AG04449 (cell line): ENCODE measurements around the gene AQP12A.
"Not testable (repeated sequence)": the region's sequence is repeated elsewhere in the genome, so short reads cannot be mapped to it uniquely, and the experiment has no call there.

Experiments used
- CTCF ChIA-PET: fragments of 350-600 bp; formaldehyde crosslinking; extraction: SDS; loops from one replicate; lab custom pipeline; 2021; ENCODE audit warnings: antibody characterized with exemption; lab: Yijun Ruan, JAX
- POLR2A ChIA-PET: fragments of 400-600, 350-600 bp; formaldehyde crosslinking; extraction: SDS; loops from one replicate; lab custom pipeline; 2020; ENCODE audit warnings: antibody characterized with exemption, inconsistent platforms; lab: Yijun Ruan, JAX
- DNase-seq: peaks from one replicate; pipeline ENCODE4 v3.0.0-alpha.2; 2010; ENCODE audit warnings: low read depth, low spot score
- H3K4me3 ChIP-seq: 2 replicates; pipeline ENCODE4 v1.5.1; 2011; ENCODE audit warnings: low read depth, mild to moderate bottlenecking, control low read depth, low read length
- CTCF ChIP-seq: IDR thresholded peaks from one replicate; pipeline ENCODE4 v1.5.1; 2011; ENCODE audit warnings: mild to moderate bottlenecking, moderate library complexity, low read length, control low read depth, inconsistent platforms; ENCODE audit not compliant: insufficient read depth; ENCODE audit errors: missing control alignments

AQP12A gene

DNA sequence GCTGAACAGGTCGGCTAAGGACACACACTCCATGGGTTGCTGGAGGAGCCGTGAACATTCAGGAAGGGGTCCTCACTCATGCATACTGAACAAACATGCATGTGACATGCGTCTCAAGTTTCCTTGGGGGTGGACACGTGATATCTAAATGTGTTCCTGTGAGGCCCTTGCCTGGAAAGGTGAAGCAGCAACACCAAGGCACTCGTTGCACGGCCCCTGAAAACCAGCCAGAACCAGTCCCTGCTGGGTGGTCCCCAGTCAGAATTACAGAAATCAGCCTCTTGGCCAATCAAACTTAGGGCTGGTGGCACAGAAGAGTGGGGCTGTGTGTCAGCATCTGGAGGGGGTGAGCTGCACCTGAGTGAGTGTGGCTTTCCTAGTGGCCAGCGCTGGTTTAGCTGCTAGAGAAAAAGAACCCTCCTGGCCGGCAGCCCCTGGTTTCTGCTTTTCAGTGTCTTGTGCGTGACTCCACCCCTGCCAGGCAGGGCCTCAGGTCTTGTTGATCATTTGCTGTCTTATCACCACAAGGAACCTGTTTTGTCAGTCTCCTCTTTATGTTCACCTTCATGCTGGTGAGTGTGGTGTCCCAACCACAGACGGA lies 5.8 kb upstream of the AQP12A start:
- no peak for DNase-seq
- ChIA-PET CTCF (no interaction called here), POLR2A (no interaction called here)
- H3K4me3 ChIP-seq, result no peak overlapping the region
- TF ChIP-seq CTCF, result no peak

- DNase-seq, result no peak
- ChIA-PET POLR2A (no interaction called here), CTCF (no interaction called here)
- TF ChIP-seq CTCF, result no peak
- H3K4me3 ChIP-seq, result no peak overlapping the region
Measured at GRCh38 chr2:240686460-240686859, 5.2 kb upstream of the AQP12A start.

- DNase-seq, result no peak
- CTCF ChIA-PET, result no interaction called here
- no peak for TF ChIP-seq CTCF
- no peak overlapping the region for H3K4me3 ChIP-seq
- POLR2A ChIA-PET, result no interaction called here
Measured at GRCh38 chr2:240687045-240687740, 4.5 kb upstream of the AQP12A start.

GRCh38 chr2:240687741-240688552 lies 3.7 kb upstream of the AQP12A start:
- POLR2A ChIA-PET, result no interaction called here
- TF ChIP-seq CTCF, result no peak
- DNase-seq, result no peak
- H3K4me3 ChIP-seq, result no peak overlapping the region
- CTCF ChIA-PET, result interaction anchor here (1.7 kb wide), 1 partner anchor 174 kb away, joined by 4 read pairs; no protein-coding TSS in a partner anchor

- no peak for TF ChIP-seq CTCF
- POLR2A ChIA-PET, result no interaction called here
- CTCF ChIA-PET, result interaction anchor here (1.7 kb wide), 1 partner anchor 174 kb away, joined by 4 read pairs; no protein-coding TSS in a partner anchor
Measured at GRCh38 chr2:240688553-240688919, 3.1 kb upstream of the AQP12A start.

DNA sequence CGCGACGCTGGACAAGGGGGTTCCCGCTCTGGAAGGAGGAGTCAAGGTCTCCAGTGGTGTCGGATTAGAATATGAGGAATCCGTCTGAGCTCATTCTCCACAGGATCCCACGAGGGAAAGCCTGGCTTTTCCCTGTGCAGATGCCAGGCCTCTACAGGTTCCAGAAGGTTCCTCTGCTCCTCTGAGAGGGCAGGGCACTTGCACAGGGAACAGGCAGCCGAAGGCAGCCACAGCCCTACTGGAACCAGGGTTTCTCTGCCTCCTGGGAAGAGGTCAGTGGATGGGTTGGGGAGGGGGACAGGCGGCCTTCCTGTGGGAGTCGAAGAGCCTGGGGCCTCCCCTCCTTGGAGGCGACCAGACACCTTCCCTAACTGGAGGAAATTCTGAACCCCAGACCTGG lies 1.7 kb upstream of the AQP12A start:
- no peak for TF ChIP-seq CTCF
- ChIA-PET CTCF (interaction anchor here (0.5 kb wide), 1 partner anchor 176 kb away, joined by 3 read pairs; no protein-coding TSS in a partner anchor), POLR2A (no interaction called here)
- H3K4me3 ChIP-seq, result no peak overlapping the region
- DNase-seq, result no peak

More at GRCh38 chr2:240688553-240688919, 3.1 kb upstream of the AQP12A start:
- no peak overlapping the region for H3K4me3 ChIP-seq
- no peak for DNase-seq

DNA sequence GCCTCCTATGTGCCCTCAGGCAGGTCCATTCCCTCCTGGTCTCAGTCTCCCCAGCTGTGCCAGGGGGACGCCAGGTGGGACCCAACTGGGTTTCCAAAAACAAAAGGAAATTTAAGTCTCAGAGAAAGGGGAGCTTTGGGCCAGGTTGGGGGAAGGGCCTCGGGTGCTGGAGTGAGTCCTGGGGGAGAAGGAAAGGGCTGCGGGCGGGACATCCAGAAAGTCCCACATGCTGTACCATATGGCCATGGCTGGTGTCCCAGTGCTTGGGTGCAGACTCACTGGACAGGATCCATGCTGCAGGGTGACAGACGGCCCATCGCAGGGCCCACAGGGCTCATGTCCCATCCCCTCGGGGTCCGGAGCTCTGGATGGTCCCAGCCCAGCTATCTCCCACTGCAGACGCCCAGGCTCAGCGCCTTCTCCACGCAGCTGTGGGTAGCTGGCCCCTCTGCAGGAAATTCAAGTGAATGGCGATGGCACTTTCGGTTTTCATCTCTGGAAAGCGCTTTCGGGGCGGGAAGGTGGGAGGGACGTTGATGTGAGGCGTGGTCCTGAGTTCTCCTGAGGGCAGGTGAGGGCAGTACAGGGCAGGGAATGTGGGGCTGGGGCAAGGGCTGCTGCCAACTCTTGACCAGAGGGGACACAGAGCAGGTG lies 1.1 kb upstream of the AQP12A start:
- POLR2A ChIA-PET, H3K4me3 ChIP-seq, DNase-seq: not testable (repeated sequence)
- CTCF ChIA-PET, result interaction anchor here (0.5 kb wide), 1 partner anchor 177 kb away, joined by 3 read pairs; no protein-coding TSS in a partner anchor

DNA sequence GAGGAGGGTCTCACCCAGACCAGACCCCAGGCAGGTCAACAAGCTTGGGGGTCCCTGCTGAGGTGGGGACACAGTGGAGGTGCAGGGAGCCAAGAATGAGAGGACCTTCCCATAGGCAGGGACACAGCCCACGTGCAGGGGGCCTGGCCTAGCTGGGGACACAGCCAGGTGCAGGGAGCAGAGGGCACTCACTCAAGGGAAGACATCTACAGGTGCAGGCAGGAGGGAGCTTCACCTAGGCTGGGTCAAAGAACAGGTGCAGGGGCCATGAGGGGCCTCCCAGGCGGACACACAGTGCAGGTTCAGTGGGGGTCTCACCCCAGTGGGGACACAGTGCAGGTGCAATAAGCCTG lies 615 bp upstream of the AQP12A start:
- H3K4me3 ChIP-seq, DNase-seq, CTCF ChIA-PET, POLR2A ChIA-PET: not testable (repeated sequence)
